ENCODE measurements around the gene COL15A1.

The COL15A1 gene

GRCh38 chr9:98980291-98980690, 36.6 kb downstream of the COL15A1 start:
- TF ChIP-seq CTCF (IDR thresholded peaks at IDR 0.05; ENCODE audit: borderline replicate concordance, control extremely low read depth, extremely low read depth, insufficient read depth, missing control alignments), result no peak
- DNase-seq (ENCODE audit: low spot score), result no peak
- in situ Hi-C loops (cut with MboI; ENCODE audit: low sequenced_read_pairs, unreplicated experiment), result loop anchor here (10.0 kb wide), 1 partner anchor 155 kb away; no protein-coding TSS in a partner anchor

GRCh38 chr9:98983295-98984268, 39.9 kb downstream of the COL15A1 start:
- no peak for TF ChIP-seq CTCF (IDR thresholded peaks at IDR 0.05; ENCODE audit: borderline replicate concordance, control extremely low read depth, extremely low read depth, insufficient read depth, missing control alignments)
- in situ Hi-C loops (cut with MboI; ENCODE audit: low sequenced_read_pairs, unreplicated experiment), result loop anchor here (10.0 kb wide), 1 partner anchor 151 kb away; no protein-coding TSS in a partner anchor
- DNase-seq (ENCODE audit: low spot score), result no peak

- in situ Hi-C loops (cut with MboI; ENCODE audit: low sequenced_read_pairs, unreplicated experiment), result loop anchor here (10.0 kb wide), 1 partner anchor 149 kb away; no protein-coding TSS in a partner anchor
- TF ChIP-seq CTCF (IDR thresholded peaks at IDR 0.05; ENCODE audit: borderline replicate concordance, control extremely low read depth, extremely low read depth, insufficient read depth, missing control alignments), result no peak
- no peak for DNase-seq (ENCODE audit: low spot score)
Observed at GRCh38 chr9:98985596-98985995, 41.9 kb downstream of the COL15A1 start.

GRCh38 chr9:98986866-98987651, 43.4 kb downstream of the COL15A1 start:
- no peak for TF ChIP-seq CTCF (IDR thresholded peaks at IDR 0.05; ENCODE audit: borderline replicate concordance, control extremely low read depth, extremely low read depth, insufficient read depth, missing control alignments)
- in situ Hi-C loops (cut with MboI; ENCODE audit: low sequenced_read_pairs, unreplicated experiment), result loop anchor here (10.0 kb wide), 1 partner anchor 148 kb away; no protein-coding TSS in a partner anchor

GRCh38 chr9:98989036-98990000, 45.6 kb downstream of the COL15A1 start:
- in situ Hi-C loops (cut with MboI; ENCODE audit: low sequenced_read_pairs, unreplicated experiment), result loop anchor here (10.0 kb wide), 1 partner anchor 145 kb away; no protein-coding TSS in a partner anchor
- no peak for TF ChIP-seq CTCF (IDR thresholded peaks at IDR 0.05; ENCODE audit: borderline replicate concordance, control extremely low read depth, extremely low read depth, insufficient read depth, missing control alignments)
- DNase-seq (ENCODE audit: low spot score), result no peak

More at GRCh38 chr9:98986866-98987651, 43.4 kb downstream of the COL15A1 start:
- DNase-seq (ENCODE audit: low spot score), result no peak

Measured in GM13976 (cell line).